Measurements from ENCODE around the gene GLI1. TPM values are rescaled to one million over a fixed set of nuclear protein-coding genes. Genes with fewer than 3 reads are reported as not detected.

Gene GLI1
- total and polyA plus RNA-seq, 2 of the 13 experiments (the other 11 are each of a cell fraction or from before 2014, with no cell fraction given), result 0.09 to 0.20 TPM

GRCh38 chr12:57511161-57511560, 51.6 kb downstream of the GLI1 start:
- no peaks in the 10 kb centered on the region for H3K27me3 ChIP-seq (ENCODE audit: control insufficient read depth in 1 of 2, insufficient read depth in 2 of 2, low read length in 2 of 2)
- H3K4me2 ChIP-seq (ENCODE audit: low read depth, low read length), result no peak overlapping the region
- H3K79me2 ChIP-seq (ENCODE audit: insufficient read depth, low read length), result no peaks in the 10 kb centered on the region
- FAIRE-seq (no peak), ATAC-seq (no peak), DNase-seq (ENCODE audit: low spot score) (no peak)
- no peaks in the 10 kb centered on the region for H3K9me3 ChIP-seq (ENCODE audit: low read length)
- H3K4me3 ChIP-seq (replicated peaks in 1 of 3; ENCODE audit: insufficient read depth in 1 of 3, low read depth in 2 of 3, low read length in 3 of 3), result no peak overlapping the region
- in situ Hi-C loops (cut with HindIII; ENCODE audit: extremely low pct_ligation_motif_present, low pct_unique_long_range_greater_than_20kb) (no loop called here), intact Hi-C loops (cut with micrococcal nuclease; ENCODE audit: unreplicated experiment) (no loop called here)
- no peaks in the 10 kb centered on the region; the same call in 1 of the 2 replicates for H4K20me1 ChIP-seq (ENCODE audit: insufficient read depth, low read length)
- no peak overlapping the region for H3K27ac ChIP-seq (ENCODE audit: extremely low read length, insufficient read depth, low read length)
- H3K4me1 ChIP-seq (ENCODE audit: insufficient read depth, low read length), result no peaks in the 10 kb centered on the region
- peaks cover 22 to 68% of the 10 kb centered on the region in 2 experiments for H3K36me3 ChIP-seq (replicated peaks in 1 of 2; ENCODE audit: control insufficient read depth in 1 of 2, insufficient read depth in 2 of 2, low read length in 2 of 2)
- BruUV-seq (replicated peaks), result no TSS peak
- ChIA-PET CTCF (ENCODE audit: low intra/inter-chr PET ratio, low total read pairs) (no interaction called here), POLR2A (interaction anchor here (0.7 to 2.5 kb wide), 2 partner anchors 9 to 216 kb away, joined by 3 to 12 read pairs; partner anchors contain the start of gene DDIT3)
- TF ChIP-seq ZMAT3 (CRISPR knock-in tag; conservative IDR thresholded peaks at IDR 0.05) (no peak), GPBP1L1 (CRISPR knock-in tag; IDR thresholded peaks at IDR 0.05) (no peak), MIER2 (CRISPR knock-in tag; IDR thresholded peaks at IDR 0.05) (no peak), ATRX (CRISPR knock-in tag; IDR thresholded peaks at IDR 0.05; ENCODE audit: borderline replicate concordance) (no peak), ZSCAN31 (CRISPR knock-in tag; IDR thresholded peaks at IDR 0.05; ENCODE audit: low read depth) (no peak), ZNF207 (IDR thresholded peaks at IDR 0.05; ENCODE audit: borderline replicate concordance) (no peak), ZKSCAN8 (CRISPR knock-in tag; IDR thresholded peaks at IDR 0.05; ENCODE audit: borderline replicate concordance) (no peak), ZNF850 (CRISPR knock-in tag; conservative IDR thresholded peaks at IDR 0.05) (no peak), ARID3A (IDR thresholded peaks at IDR 0.05; ENCODE audit: low read depth, low read length) (no peak), ZNF382 (CRISPR knock-in tag; IDR thresholded peaks at IDR 0.05; ENCODE audit: borderline replicate concordance) (no peak), ZNF282 (IDR thresholded peaks at IDR 0.05; ENCODE audit: partially characterized antibody) (no peak)
- TF ChIP-seq, protein P1, sequence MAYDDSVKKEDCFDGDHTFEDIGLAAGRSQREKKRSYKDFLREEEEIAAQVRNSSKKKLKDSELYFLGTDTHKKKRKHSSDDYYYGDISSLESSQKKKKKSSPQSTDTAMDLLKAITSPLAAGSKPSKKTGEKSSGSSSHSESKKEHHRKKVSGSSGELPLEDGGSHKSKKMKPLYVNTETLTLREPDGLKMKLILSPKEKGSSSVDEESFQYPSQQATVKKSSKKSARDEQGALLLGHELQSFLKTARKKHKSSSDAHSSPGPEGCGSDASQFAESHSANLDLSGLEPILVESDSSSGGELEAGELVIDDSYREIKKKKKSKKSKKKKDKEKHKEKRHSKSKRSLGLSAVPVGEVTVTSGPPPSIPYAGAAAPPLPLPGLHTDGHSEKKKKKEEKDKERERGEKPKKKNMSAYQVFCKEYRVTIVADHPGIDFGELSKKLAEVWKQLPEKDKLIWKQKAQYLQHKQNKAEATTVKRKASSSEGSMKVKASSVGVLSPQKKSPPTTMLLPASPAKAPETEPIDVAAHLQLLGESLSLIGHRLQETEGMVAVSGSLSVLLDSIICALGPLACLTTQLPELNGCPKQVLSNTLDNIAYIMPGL (CRISPR knock-in tag; IDR thresholded peaks at IDR 0.05; ENCODE audit: borderline replicate concordance in 1 of 2, low read depth in 1 of 2), result no peak
- TF ChIP-seq, protein P2, sequence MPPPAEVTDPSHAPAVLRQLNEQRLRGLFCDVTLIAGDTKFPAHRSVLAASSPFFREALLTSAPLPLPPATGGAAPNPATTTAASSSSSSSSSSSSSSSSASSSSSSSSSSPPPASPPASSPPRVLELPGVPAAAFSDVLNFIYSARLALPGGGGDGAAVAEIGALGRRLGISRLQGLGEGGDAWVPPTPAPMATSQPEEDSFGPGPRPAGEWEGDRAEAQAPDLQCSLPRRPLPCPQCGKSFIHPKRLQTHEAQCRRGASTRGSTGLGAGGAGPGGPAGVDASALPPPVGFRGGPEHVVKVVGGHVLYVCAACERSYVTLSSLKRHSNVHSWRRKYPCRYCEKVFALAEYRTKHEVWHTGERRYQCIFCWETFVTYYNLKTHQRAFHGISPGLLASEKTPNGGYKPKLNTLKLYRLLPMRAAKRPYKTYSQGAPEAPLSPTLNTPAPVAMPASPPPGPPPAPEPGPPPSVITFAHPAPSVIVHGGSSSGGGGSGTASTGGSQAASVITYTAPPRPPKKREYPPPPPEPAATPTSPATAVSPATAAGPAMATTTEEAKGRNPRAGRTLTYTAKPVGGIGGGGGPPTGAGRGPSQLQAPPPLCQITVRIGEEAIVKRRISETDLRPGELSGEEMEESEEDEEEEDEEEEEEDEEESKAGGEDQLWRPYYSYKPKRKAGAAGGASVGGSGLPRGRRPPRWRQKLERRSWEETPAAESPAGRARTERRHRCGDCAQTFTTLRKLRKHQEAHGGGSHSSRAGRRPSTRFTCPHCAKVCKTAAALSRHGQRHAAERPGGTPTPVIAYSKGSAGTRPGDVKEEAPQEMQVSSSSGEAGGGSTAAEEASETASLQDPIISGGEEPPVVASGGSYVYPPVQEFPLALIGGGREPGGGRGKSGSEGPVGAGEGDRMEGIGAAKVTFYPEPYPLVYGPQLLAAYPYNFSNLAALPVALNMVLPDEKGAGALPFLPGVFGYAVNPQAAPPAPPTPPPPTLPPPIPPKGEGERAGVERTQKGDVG (CRISPR knock-in tag; IDR thresholded peaks at IDR 0.05; ENCODE audit: borderline replicate concordance), result no peak
- no peak overlapping the region for H2AFZ ChIP-seq (ENCODE audit: low read length)
- no peak overlapping the region for H3K9ac ChIP-seq (ENCODE audit: insufficient read depth, low read depth, low read length)
- WGBS (ENCODE audit: low lambda C conversion rate), result 96% methylated on average over 4 of the region's 4 CpGs

Measured in HepG2 (cell line).